B cell (primary cell): ENCODE results near the gene FAR2.

Source experiments
- CTCF ChIP-seq: fragments of 200-600 bp; IDR thresholded peaks from one replicate; pipeline ENCODE4 v1.8.0; 2022; ENCODE audit warnings: antibody characterized with exemption, mild to moderate bottlenecking
- EZH2 ChIP-seq: IDR thresholded peaks from 2 replicates; pipeline ENCODE4 v1.6.1; 2012; ENCODE audit warnings: borderline replicate concordance, low read depth, mild to moderate bottlenecking, moderate library complexity, low read length; ENCODE audit not compliant: insufficient read depth, poor library complexity, severe bottlenecking

- TF ChIP-seq CTCF: no peak
- no peak for TF ChIP-seq EZH2
These were observed 135.1 kb downstream of the FAR2 start for GRCh38 chr12:29283969-29284700.
